SK-N-SH (cell line): Measurements from ENCODE around the gene NTHL1. TPM values are rescaled to one million over a fixed set of nuclear protein-coding genes. Genes with fewer than 3 reads are reported as not detected.

Experiments
- CTCF ChIA-PET: fragments of 300-600, 350-600 bp; formaldehyde crosslinking; extraction: SDS; loops from one replicate; lab custom pipeline; 2021; lab: Yijun Ruan, JAX
- POLR2A ChIA-PET: fragments of 350-600 bp; sonication (Branson Sonifier 250); formaldehyde crosslinking; extraction: SDS; loops from one replicate; lab custom pipeline; 2020; ENCODE audit warnings: antibody characterized with exemption, inconsistent platforms; lab: Yijun Ruan, JAX
- DNase-seq: peaks from one replicate; pipeline ENCODE4 v3.0.0; 2012
- H2AFZ ChIP-seq: fragments of 200-600 bp; sonication (generic); 2 replicates; pipeline ENCODE4 v1.8.1; 2016; ENCODE audit warnings: antibody characterized with exemption, mild to moderate bottlenecking, low read depth
- H3F3A ChIP-seq: fragments of 200-600 bp; sonication (generic); replicated peaks from 2 replicates; pipeline ENCODE3; 2016; ENCODE audit warnings: antibody characterized with exemption, mild to moderate bottlenecking; ENCODE audit not compliant: insufficient read depth
- H3K27ac ChIP-seq, 2 experiments: fragments of 200-500 bp in 1 of 2; fragments of 200-600 bp in 1 of 2; sonication (Bioruptor generic) in 1 of 2; sonication (generic), shearing (Covaris generic) in 1 of 2; 2 replicates each; pipeline versions ENCODE4 v1.5.1 to v1.6.1; 2014 to 2016; ENCODE audit warnings: low read depth in 2 of 2, inconsistent platforms in 1 of 2, low read length in 1 of 2, mild to moderate bottlenecking in 1 of 2, mixed read lengths in 1 of 2
- H3K27me3 ChIP-seq: fragments of 200-600 bp; sonication (generic), shearing (Covaris generic); 2 replicates; pipeline ENCODE4 v1.6.1; 2016; ENCODE audit warnings: mixed run types; ENCODE audit not compliant: insufficient read depth
- H3K36me3 ChIP-seq, 2 experiments: fragments of 200-500 bp in 1 of 2; fragments of 200-600 bp in 1 of 2; sonication (Bioruptor generic) in 1 of 2; sonication (generic) in 1 of 2; replicated peaks in 1 of 2; 2 replicates each; pipeline versions ENCODE3 to v1.5.1; 2014 to 2016; ENCODE audit warnings: low read length in 1 of 2, mild to moderate bottlenecking in 1 of 2; ENCODE audit not compliant: insufficient read depth in 2 of 2, control insufficient read depth in 1 of 2
- H3K4me1 ChIP-seq, 2 experiments: fragments of 200-500 bp in 1 of 2; fragments of 200-600 bp in 1 of 2; sonication (Bioruptor generic) in 1 of 2; sonication (generic), shearing (Covaris generic) in 1 of 2; 2 replicates each; pipeline versions ENCODE4 v1.5.1 to v1.6.1; 2014 to 2016; ENCODE audit warnings: low read depth in 1 of 2, low read length in 1 of 2, mixed run types in 1 of 2; ENCODE audit not compliant: insufficient read depth in 2 of 2, control insufficient read depth in 1 of 2
- H3K4me2 ChIP-seq: fragments of 200-600 bp; sonication (generic), shearing (Covaris generic); 2 replicates; pipeline ENCODE4 v1.6.1; 2017; ENCODE audit warnings: mixed run types
- H3K4me3 ChIP-seq, 2 experiments: fragments of 200-500 bp in 1 of 2; fragments of 200-600 bp in 1 of 2; sonication (Bioruptor generic) in 1 of 2; sonication (generic), shearing (Covaris generic) in 1 of 2; 2 replicates each; pipeline versions ENCODE4 v1.5.1 to v1.8.1; 2014 to 2016; ENCODE audit warnings: low read depth in 2 of 2, inconsistent platforms in 1 of 2, low read length in 1 of 2, mild to moderate bottlenecking in 1 of 2, mixed read lengths in 1 of 2, moderate library complexity in 1 of 2
- H3K79me2 ChIP-seq: fragments of 200-600 bp; sonication (generic); 2 replicates; pipeline ENCODE4 v1.8.1; 2017; ENCODE audit warnings: mild to moderate bottlenecking; ENCODE audit not compliant: insufficient read depth
- H3K9ac ChIP-seq: fragments of 200-600 bp; sonication (generic); 2 replicates; pipeline ENCODE4 v1.6.1; 2017; ENCODE audit warnings: mixed run types
- H3K9me2 ChIP-seq: fragments of 200-600 bp; sonication (generic); 2 replicates; pipeline ENCODE4 v1.6.1; 2017; ENCODE audit warnings: mixed run types
- H3K9me3 ChIP-seq: fragments of 200-600 bp; sonication (generic); 2 replicates; pipeline ENCODE4 v1.6.1; 2017; ENCODE audit warnings: mixed run types, mild to moderate bottlenecking, moderate library complexity
- H4K20me1 ChIP-seq: fragments of 200-600 bp; sonication (generic); 2 replicates; pipeline ENCODE4 v1.6.1; 2017; ENCODE audit warnings: mild to moderate bottlenecking, mixed run types; ENCODE audit not compliant: insufficient read depth
- CTCF ChIP-seq: fragments of 200-600 bp; sonication (generic); IDR thresholded peaks from 2 replicates; pipeline ENCODE4 v1.6.1; 2017; ENCODE audit warnings: antibody characterized with exemption, mild to moderate bottlenecking, moderate library complexity
- ELF1 ChIP-seq: IDR thresholded peaks from 2 replicates; pipeline ENCODE4 v1.4.0; 2012
- EP300 ChIP-seq, 2 experiments: IDR thresholded peaks; 2 replicates each; pipeline versions ENCODE4 v1.4.0 to v1.6.1; 2012; ENCODE audit warnings: borderline replicate concordance in 1 of 2, low read depth in 1 of 2, low read length in 1 of 2
- FOSL2 ChIP-seq: IDR thresholded peaks from 2 replicates; pipeline ENCODE4 v1.4.0; 2012; ENCODE audit warnings: low read depth, mild to moderate bottlenecking, moderate library complexity, borderline replicate concordance
- GABPA ChIP-seq: IDR thresholded peaks from 2 replicates; pipeline ENCODE4 v1.4.0; 2012; ENCODE audit warnings: low read depth, mild to moderate bottlenecking
- JUND ChIP-seq: IDR thresholded peaks from 2 replicates; pipeline ENCODE4 v1.4.0; 2012
- MEF2A ChIP-seq: IDR thresholded peaks from 2 replicates; pipeline ENCODE4 v1.4.0; 2012; ENCODE audit warnings: low read depth, borderline replicate concordance
- MXI1 ChIP-seq: IDR thresholded peaks from 2 replicates; pipeline ENCODE4 v1.6.1; 2012; ENCODE audit warnings: mild to moderate bottlenecking, low read depth, low read length, improper control_type of control experiment
- NFIC ChIP-seq: IDR thresholded peaks from 2 replicates; pipeline ENCODE4 v1.4.0; 2012; ENCODE audit warnings: borderline replicate concordance
- POLR2AphosphoS5 ChIP-seq: IDR thresholded peaks from 2 replicates; pipeline ENCODE4 v1.6.1; 2012; ENCODE audit warnings: low read depth, low read length
- RFX5 ChIP-seq: IDR thresholded peaks from 2 replicates; pipeline ENCODE4 v1.6.1; 2012; ENCODE audit warnings: mild to moderate bottlenecking, improper control_type of control experiment, low read length
- RXRA ChIP-seq: IDR thresholded peaks from 2 replicates; pipeline ENCODE4 v1.4.0; 2012; ENCODE audit warnings: low read depth, mild to moderate bottlenecking, borderline replicate concordance
- SIN3A ChIP-seq: IDR thresholded peaks from 2 replicates; pipeline ENCODE4 v1.6.1; 2012; ENCODE audit warnings: low read depth, mild to moderate bottlenecking, low read length, moderate library complexity, borderline replicate concordance
- SMC3 ChIP-seq: IDR thresholded peaks from 2 replicates; pipeline ENCODE4 v1.6.1; 2012; ENCODE audit warnings: low read depth, low read length, improper control_type of control experiment
- TEAD4 ChIP-seq: IDR thresholded peaks from 2 replicates; pipeline ENCODE4 v1.4.0; 2012; ENCODE audit warnings: mild to moderate bottlenecking, borderline replicate concordance; ENCODE audit not compliant: insufficient read depth
- YY1 ChIP-seq: IDR thresholded peaks from 2 replicates; pipeline ENCODE4 v1.4.0; 2012; ENCODE audit warnings: low read depth, mild to moderate bottlenecking
- WGBS: methylation state at CpG from one replicate; pipeline ENCODE4 v1.1.6; 2017; ENCODE audit warnings: low lambda C conversion rate; 5-methylcytosine and 5-hydroxymethylcytosine counted together
- polyA plus RNA-seq, 3 experiments: library from polyadenylated mRNA; depleted of rRNA; stranded (reverse); fragments of >200 nt; gene quantifications; 2 replicates each; pipeline ENCODE4 v1.2.3, GENCODE V29; 2012
- TF ChIP-seq, protein P1 (sequence below): IDR thresholded peaks from 2 replicates; pipeline ENCODE4 v1.4.0; 2012; ENCODE audit warnings: low read depth

The NTHL1 gene
- polyA plus RNA-seq, 1 of the 3 experiments (the other 2 are of a cell fraction) = 77.3 TPM

- no peak overlapping the region for H3K4me2 ChIP-seq
- H2AFZ ChIP-seq = no peak overlapping the region
- no CpG with 5 or more reads among the region's 14 CpGs for WGBS
- no peaks in the 10 kb centered on the region for H3K9me3 ChIP-seq
- no peaks in the 10 kb centered on the region for H3K79me2 ChIP-seq
- H3F3A ChIP-seq = peaks cover 10% of the 10 kb centered on the region
- H3K27ac ChIP-seq = no peak overlapping the region; a peak in 1 of 4 replicates
- DNase-seq = no peak
- H3K9me2 ChIP-seq = no peaks in the 10 kb centered on the region
- peaks cover 4 to 80% of the 10 kb centered on the region in 2 experiments for H3K36me3 ChIP-seq
- H4K20me1 ChIP-seq = peaks cover 7% of the 10 kb centered on the region; the same call in 1 of the 2 replicates
- no peak overlapping the region for H3K9ac ChIP-seq
- no peak overlapping the region for H3K4me3 ChIP-seq
- CTCF ChIA-PET = no interaction called here
- TF ChIP-seq YY1 = no peak
- no peak for TF ChIP-seq TEAD4
- TF ChIP-seq NFIC = no peak
- no peak for TF ChIP-seq GABPA
- TF ChIP-seq FOSL2 = no peak
- TF ChIP-seq RFX5 = no peak
- TF ChIP-seq, all 33 proteins: peak for 0
- Histone ChIP-seq H3K27me3 (no peaks in the 10 kb centered on the region), H3K4me1 (no peaks in the 10 kb centered on the region; a peak in 1 of 4 replicates)
- POLR2A ChIA-PET = interaction anchor here (1.4 kb wide), 1 partner anchor 65 kb away, joined by 8 read pairs; the partner anchor contains the start of gene TRAF7
These were observed 42.8 kb upstream of the NTHL1 start for GRCh38 chr16:2090481-2090776.

DNA sequence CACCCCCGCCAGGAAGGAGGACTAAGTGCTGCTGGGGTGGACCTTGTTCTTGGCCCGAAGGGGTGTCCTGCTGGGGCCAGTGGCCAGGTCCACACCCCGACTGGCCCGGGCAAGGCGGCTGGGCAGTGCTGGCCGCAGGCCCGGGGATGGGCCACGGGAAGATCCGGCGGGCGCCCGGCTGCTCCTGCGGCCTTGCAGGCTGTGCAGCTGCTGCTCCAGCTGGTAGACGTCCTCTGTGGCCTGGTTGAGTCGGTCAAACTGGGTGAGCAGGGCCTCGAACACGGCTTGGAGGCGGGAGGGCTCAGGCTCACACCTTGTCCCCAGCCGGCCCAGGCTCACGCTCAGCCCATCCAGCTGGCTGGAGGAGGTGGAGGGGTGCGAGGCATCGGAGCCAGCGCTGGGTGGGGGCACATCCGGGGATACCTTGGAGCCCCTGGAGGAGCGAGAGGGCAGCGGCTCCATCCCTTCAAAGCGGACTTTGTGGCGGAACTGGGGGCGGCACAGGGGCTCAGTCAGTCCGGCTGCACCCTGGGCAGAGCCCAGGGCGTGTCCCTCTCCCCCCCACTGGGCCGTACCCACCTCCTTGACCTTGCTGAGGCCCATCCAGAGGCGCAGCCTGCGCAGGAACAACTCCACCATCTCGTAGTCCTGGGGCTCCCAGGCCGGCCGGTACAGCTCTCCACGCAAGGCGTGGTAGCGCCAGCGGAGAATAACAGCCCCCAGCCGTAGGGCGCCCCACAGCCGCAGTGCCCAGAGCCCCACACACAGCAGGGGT lies 42.3 kb upstream of the NTHL1 start:
- CTCF ChIA-PET = no interaction called here
- no peak for TF ChIP-seq SIN3A
- TF ChIP-seq MXI1 = no peak
- no peak for TF ChIP-seq JUND
- TF ChIP-seq GABPA = no peak
- no peak for TF ChIP-seq MEF2A
- Histone ChIP-seq H4K20me1 (peaks cover 7% of the 10 kb centered on the region; the same call in 1 of the 2 replicates), H3K4me1 (no peaks in the 10 kb centered on the region; a peak in 1 of 4 replicates), H2AFZ (no peak overlapping the region), H3K9ac (no peak overlapping the region), H3K4me2 (no peak overlapping the region), H3K27me3 (no peaks in the 10 kb centered on the region), H3K27ac (no peak overlapping the region), H3K9me2 (no peaks in the 10 kb centered on the region), H3K4me3 (no peak overlapping the region), H3K9me3 (no peaks in the 10 kb centered on the region), H3K79me2 (no peaks in the 10 kb centered on the region), H3F3A (peaks cover 7% of the 10 kb centered on the region), H3K36me3 (peaks cover 4 to 84% of the 10 kb centered on the region in 2 experiments)
- no peak for DNase-seq
- 96% methylated on average over 17 of the region's 44 CpGs for WGBS
- POLR2A ChIA-PET = interaction anchor here (1.4 kb wide), 1 partner anchor 65 kb away, joined by 8 read pairs; the partner anchor contains the start of gene TRAF7

DNA sequence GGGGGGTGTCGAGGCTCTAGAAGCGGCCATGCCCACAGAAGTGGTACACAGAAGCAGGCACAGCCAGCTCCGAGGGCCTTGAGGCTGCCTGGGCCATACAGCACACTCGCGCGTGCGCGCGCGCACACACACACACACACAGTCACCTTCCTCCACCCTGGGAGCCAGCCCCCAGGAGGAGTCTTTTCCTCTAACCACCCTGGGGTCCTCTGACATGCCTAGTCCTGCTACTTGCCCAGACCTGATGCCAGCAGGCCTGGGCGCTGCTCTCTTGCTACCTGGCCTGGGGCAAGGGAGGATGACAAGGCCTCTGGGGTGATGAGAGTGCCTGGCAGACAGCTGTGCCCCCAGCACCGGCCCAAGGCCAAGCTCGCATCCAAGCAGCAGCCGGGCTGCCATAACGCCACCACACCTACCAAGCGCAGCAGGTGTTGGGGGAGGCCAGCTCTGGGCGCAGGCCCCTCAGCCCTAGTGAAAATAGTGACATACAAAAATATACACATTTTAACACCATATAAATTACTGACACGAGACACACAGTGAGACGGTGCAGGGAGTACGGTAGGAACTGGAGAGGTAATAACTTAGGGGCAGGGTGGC lies 41.2 kb upstream of the NTHL1 start:
- Histone ChIP-seq H3K4me2 (no peak overlapping the region), H3F3A (peaks cover 7% of the 10 kb centered on the region), H3K27ac (no peak overlapping the region; a peak in 1 of 4 replicates), H3K4me3 (no peak overlapping the region), H3K27me3 (no peaks in the 10 kb centered on the region), H3K9ac (no peak overlapping the region), H2AFZ (no peak overlapping the region), H3K36me3 (peaks cover 4 to 85% of the 10 kb centered on the region in 2 experiments), H3K9me2 (no peaks in the 10 kb centered on the region), H4K20me1 (peaks cover 7% of the 10 kb centered on the region; the same call in 1 of the 2 replicates), H3K4me1 (no peaks in the 10 kb centered on the region; a peak in 1 of 4 replicates), H3K9me3 (no peaks in the 10 kb centered on the region), H3K79me2 (no peaks in the 10 kb centered on the region)
- POLR2A ChIA-PET = no interaction called here
- CTCF ChIA-PET = interaction anchor here (0.7 to 1.9 kb wide), 2 partner anchors 12 to 51 kb away, joined by 5 to 7 read pairs; no protein-coding TSS in a partner anchor
- no peak for DNase-seq
- 89% methylated on average over 17 of the region's 20 CpGs for WGBS
- no peak for TF ChIP-seq JUND
- no peak for TF ChIP-seq RFX5
- no peak for TF ChIP-seq FOSL2
- no peak for TF ChIP-seq SMC3
- no peak for TF ChIP-seq TEAD4
- TF ChIP-seq RXRA = no peak
- TF ChIP-seq, protein P1, sequence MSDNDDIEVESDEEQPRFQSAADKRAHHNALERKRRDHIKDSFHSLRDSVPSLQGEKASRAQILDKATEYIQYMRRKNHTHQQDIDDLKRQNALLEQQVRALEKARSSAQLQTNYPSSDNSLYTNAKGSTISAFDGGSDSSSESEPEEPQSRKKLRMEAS = no peak
- no peak for TF ChIP-seq CTCF
- no peak for TF ChIP-seq EP300 (IDR thresholded peaks at IDR 0.05; ENCODE audit: borderline replicate concordance in 1 of 2, low read depth in 1 of 2, low read length in 1 of 2)
- TF ChIP-seq POLR2AphosphoS5 = no peak
- TF ChIP-seq GABPA = no peak
- no peak for TF ChIP-seq ELF1
